PFSK-1 (cell line): ENCODE data around the gene FCRLB.

Source experiments
- FOXP2 ChIP-seq: optimal IDR thresholded peaks from 2 replicates; pipeline ENCODE3; 2011; ENCODE audit warnings: borderline replicate concordance, control low read depth, inconsistent platforms; ENCODE audit not compliant: insufficient read depth; ENCODE audit errors: extremely low read length, extremely low read depth
- POLR2AphosphoS5 ChIP-seq: IDR thresholded peaks from 2 replicates; pipeline ENCODE4 v1.6.1; 2012; ENCODE audit warnings: low read depth, mild to moderate bottlenecking, control low read depth, low read length, moderate library complexity
- SIN3A ChIP-seq: IDR thresholded peaks from 2 replicates; pipeline ENCODE4 v1.6.1; 2012; ENCODE audit warnings: mild to moderate bottlenecking, low read length, moderate library complexity, borderline replicate concordance; ENCODE audit not compliant: insufficient read depth
- TAF1 ChIP-seq: IDR thresholded peaks from 2 replicates; pipeline ENCODE4 v1.6.1; 2012; ENCODE audit warnings: low read length, control low read depth, borderline replicate concordance; ENCODE audit not compliant: insufficient read depth
- TF ChIP-seq, protein P1 (sequence below), 2 experiments: IDR thresholded peaks; 2 replicates each; pipeline versions ENCODE4 v1.6.1 to v1.8.0; 2011 to 2012; ENCODE audit warnings: low read depth in 2 of 2, low read length in 2 of 2, control low read depth in 1 of 2, inconsistent platforms in 1 of 2, mild to moderate bottlenecking in 1 of 2, moderate library complexity in 1 of 2; ENCODE audit not compliant: insufficient read depth in 1 of 2

The FCRLB gene

DNA sequence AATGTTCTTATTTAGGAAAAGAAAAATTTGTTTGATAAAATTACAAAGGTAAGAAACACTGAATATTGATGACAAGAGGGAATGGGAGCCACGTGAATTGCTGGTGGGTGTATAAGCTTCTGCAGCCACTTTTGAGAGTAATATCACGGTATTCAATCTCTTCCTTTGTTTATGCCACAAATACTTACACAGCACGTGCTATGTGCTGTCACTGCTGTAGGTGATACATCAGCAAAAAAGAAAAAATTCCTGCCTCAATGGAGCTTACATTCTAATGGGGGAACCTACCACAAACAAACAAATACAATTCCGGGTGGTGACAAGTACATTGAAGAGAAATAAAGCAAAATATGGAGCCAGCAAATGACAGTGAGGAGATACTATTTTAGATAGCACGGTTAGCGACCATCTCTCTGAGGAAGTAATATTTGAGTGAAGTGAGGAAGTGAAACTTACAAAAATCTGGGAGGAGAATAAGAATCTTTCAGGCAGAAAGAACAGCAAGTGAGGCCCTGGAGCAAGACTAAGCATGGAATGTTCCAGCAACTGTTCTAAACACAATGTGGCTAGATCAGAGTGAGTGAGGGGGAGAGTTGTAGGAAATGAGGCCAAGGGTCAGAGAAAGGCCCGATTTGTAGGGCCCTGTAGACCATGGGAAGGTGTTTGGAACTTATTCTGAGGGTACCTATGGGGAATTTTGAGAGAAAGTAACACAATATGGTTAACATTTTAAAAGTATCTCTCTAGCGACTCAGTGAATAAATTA, 2.6 kb upstream of the FCRLB start:
- TF ChIP-seq, protein P1, sequence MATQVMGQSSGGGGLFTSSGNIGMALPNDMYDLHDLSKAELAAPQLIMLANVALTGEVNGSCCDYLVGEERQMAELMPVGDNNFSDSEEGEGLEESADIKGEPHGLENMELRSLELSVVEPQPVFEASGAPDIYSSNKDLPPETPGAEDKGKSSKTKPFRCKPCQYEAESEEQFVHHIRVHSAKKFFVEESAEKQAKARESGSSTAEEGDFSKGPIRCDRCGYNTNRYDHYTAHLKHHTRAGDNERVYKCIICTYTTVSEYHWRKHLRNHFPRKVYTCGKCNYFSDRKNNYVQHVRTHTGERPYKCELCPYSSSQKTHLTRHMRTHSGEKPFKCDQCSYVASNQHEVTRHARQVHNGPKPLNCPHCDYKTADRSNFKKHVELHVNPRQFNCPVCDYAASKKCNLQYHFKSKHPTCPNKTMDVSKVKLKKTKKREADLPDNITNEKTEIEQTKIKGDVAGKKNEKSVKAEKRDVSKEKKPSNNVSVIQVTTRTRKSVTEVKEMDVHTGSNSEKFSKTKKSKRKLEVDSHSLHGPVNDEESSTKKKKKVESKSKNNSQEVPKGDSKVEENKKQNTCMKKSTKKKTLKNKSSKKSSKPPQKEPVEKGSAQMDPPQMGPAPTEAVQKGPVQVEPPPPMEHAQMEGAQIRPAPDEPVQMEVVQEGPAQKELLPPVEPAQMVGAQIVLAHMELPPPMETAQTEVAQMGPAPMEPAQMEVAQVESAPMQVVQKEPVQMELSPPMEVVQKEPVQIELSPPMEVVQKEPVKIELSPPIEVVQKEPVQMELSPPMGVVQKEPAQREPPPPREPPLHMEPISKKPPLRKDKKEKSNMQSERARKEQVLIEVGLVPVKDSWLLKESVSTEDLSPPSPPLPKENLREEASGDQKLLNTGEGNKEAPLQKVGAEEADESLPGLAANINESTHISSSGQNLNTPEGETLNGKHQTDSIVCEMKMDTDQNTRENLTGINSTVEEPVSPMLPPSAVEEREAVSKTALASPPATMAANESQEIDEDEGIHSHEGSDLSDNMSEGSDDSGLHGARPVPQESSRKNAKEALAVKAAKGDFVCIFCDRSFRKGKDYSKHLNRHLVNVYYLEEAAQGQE (IDR thresholded peaks at IDR 0.05; ENCODE audit: insufficient read depth in 1 of 2, low read depth in 2 of 2, low read length in 2 of 2), result no peak
- TF ChIP-seq POLR2AphosphoS5 (no peak), FOXP2 (no peak), SIN3A (no peak), TAF1 (no peak)

- TF ChIP-seq POLR2AphosphoS5 (no peak), FOXP2 (no peak), TAF1 (no peak), SIN3A (no peak)
- TF ChIP-seq, protein P1 (IDR thresholded peaks at IDR 0.05; ENCODE audit: insufficient read depth in 1 of 2, low read depth in 2 of 2, low read length in 2 of 2), result no peak
Observed at GRCh38 chr1:161719325-161719611, 2.1 kb upstream of the FCRLB start.

DNA sequence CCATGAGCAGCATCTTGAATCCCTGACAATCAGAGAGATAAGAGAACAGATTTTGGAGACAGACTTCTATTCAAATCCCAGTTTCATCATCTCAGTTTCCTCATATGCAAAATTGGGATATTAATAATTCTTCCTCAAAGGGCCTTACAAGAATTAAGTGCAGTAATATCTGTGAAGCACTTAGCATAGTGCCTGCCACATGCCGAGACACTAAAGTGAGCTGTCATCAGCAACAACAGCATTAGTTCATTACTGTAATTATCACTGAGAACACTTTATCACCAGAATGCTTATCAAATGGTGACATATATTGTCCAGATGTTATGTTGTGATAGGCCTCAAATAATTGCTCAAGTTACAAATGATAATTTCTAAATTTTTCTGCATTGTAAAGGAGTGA, 922 bp upstream of the FCRLB start:
- TF ChIP-seq POLR2AphosphoS5, result no peak
- TF ChIP-seq, protein P1 (IDR thresholded peaks at IDR 0.05; ENCODE audit: insufficient read depth in 1 of 2, low read depth in 2 of 2, low read length in 2 of 2), result no peak
- TF ChIP-seq TAF1, result no peak
- no peak for TF ChIP-seq SIN3A
- no peak for TF ChIP-seq FOXP2

GRCh38 chr1:161721738-161722343, 497 bp downstream of the FCRLB start:
- TF ChIP-seq, protein P1 (IDR thresholded peaks at IDR 0.05; ENCODE audit: insufficient read depth in 1 of 2, low read depth in 2 of 2, low read length in 2 of 2), result no peak
- TF ChIP-seq FOXP2 (no peak), SIN3A (no peak)
